MM.1S (cell line): ENCODE results near the gene GNE.

Source experiments
- EZH2 ChIP-seq: fragments of 300-600 bp; sonication (generic); optimal IDR thresholded peaks from 2 replicates; pipeline ENCODE3; 2017; ENCODE audit warnings: low read depth, mild to moderate bottlenecking, antibody characterized with exemption, low read length, mixed read lengths
- EZH2phosphoT487 ChIP-seq: fragments of 300-600 bp; sonication (generic); IDR thresholded peaks from 2 replicates; pipeline ENCODE4 v1.6.1; 2018; ENCODE audit warnings: antibody characterized with exemption, low read length
- TF ChIP-seq, protein P1 (sequence below): fragments of 300-600 bp; sonication (generic); IDR thresholded peaks from 2 replicates; pipeline ENCODE4 v1.5.1; 2016; ENCODE audit warnings: antibody characterized with exemption, low read length, mixed read lengths

DNA sequence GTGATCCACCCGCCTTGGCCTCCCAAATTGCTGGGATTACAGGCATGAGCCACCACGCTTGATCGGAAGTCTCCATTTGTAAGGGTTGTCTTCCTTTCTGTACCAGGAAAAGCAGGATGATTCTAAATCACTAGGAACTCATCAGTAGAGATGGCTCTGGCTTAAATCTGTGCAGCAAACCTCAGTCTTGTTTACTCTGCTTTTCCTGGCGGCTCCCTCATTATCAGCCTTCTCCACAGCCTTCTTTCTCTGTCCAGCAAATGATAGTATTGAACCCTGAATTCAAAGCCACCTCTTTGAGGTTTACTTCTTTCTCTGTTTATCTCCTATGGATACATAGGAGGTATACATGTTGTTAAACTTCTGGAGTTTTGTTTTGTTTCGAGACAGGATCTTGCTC is 43.0 kb upstream of the GNE start:
- TF ChIP-seq, protein P1, sequence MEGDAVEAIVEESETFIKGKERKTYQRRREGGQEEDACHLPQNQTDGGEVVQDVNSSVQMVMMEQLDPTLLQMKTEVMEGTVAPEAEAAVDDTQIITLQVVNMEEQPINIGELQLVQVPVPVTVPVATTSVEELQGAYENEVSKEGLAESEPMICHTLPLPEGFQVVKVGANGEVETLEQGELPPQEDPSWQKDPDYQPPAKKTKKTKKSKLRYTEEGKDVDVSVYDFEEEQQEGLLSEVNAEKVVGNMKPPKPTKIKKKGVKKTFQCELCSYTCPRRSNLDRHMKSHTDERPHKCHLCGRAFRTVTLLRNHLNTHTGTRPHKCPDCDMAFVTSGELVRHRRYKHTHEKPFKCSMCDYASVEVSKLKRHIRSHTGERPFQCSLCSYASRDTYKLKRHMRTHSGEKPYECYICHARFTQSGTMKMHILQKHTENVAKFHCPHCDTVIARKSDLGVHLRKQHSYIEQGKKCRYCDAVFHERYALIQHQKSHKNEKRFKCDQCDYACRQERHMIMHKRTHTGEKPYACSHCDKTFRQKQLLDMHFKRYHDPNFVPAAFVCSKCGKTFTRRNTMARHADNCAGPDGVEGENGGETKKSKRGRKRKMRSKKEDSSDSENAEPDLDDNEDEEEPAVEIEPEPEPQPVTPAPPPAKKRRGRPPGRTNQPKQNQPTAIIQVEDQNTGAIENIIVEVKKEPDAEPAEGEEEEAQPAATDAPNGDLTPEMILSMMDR, result no peak
- TF ChIP-seq EZH2phosphoT487, result no peak
- TF ChIP-seq EZH2, result no peak
